K562 (cell line): ENCODE results near the gene NQO2. TPM values are rescaled to one million over a fixed set of nuclear protein-coding genes. Genes with fewer than 3 reads are reported as not detected.
A peak's percentile ranks its signal among the peaks of the same experiment; 100 is the strongest.

ENCODE experiments used
- ATAC-seq: fragments of 200-7000 bp; cut with Tn5 transposase; 3 replicates; pipeline ENCODE4 v1.9.1; 2020; ENCODE audit warnings: moderate library complexity
- BruUV-seq: library from RNA; stranded (reverse); fragments of 400-500 nt; replicated peaks from 2 replicates; lab custom pipeline; 2021; lab: Mats Ljungman, UMichigan
- CTCF ChIA-PET: fragments of 300-600 bp; formaldehyde crosslinking; extraction: SDS; loops from one replicate; lab custom pipeline; 2021; ENCODE audit warnings: low intra/inter-chr PET ratio; lab: Yijun Ruan, JAX
- POLR2A ChIA-PET: fragments of 300-600, 350-650 bp; sonication (Branson Sonifier 250); formaldehyde crosslinking; extraction: SDS; loops from one replicate; lab custom pipeline; 2021; ENCODE audit warnings: antibody characterized with exemption, inconsistent platforms; lab: Yijun Ruan, JAX
- DNase-seq, 4 experiments: peaks; one replicate each; pipeline versions ENCODE4 v3.0.0 to v3.0.0-alpha.2; 2011 to 2018; ENCODE audit warnings: low spot score in 3 of 4, mixed read lengths in 3 of 4; ENCODE audit errors: extremely low read depth in 1 of 4
- FAIRE-seq: peaks from 2 replicates; lab custom pipeline; 2011; peaks lifted over from hg19 to GRCh38; lab: Jason Lieb, UNC
- H2AFZ ChIP-seq: 2 replicates; pipeline ENCODE4 v1.6.0; 2011; ENCODE audit warnings: low read depth, low read length, control low read depth, inconsistent platforms
- H3K27ac ChIP-seq: fragments of 200-600 bp; 3 replicates; pipeline ENCODE4 v1.8.0; 2011; ENCODE audit warnings: low read depth, mild to moderate bottlenecking, control low read depth, inconsistent platforms, low read length, moderate library complexity, mixed read lengths; ENCODE audit errors: extremely low read depth
- H3K27me3 ChIP-seq, 2 experiments: fragments of 300-600 bp in 1 of 2; 2 replicates in 1 of 2; 3 replicates in 1 of 2; pipeline versions ENCODE4 v1.6.0 to v1.8.0; 2011; ENCODE audit warnings: inconsistent platforms in 2 of 2, low read length in 2 of 2, mild to moderate bottlenecking in 1 of 2, mixed read lengths in 1 of 2, moderate library complexity in 1 of 2; ENCODE audit not compliant: control insufficient read depth in 2 of 2, insufficient read depth in 2 of 2
- H3K36me3 ChIP-seq: fragments of 300-600 bp; 3 replicates; pipeline ENCODE4 v1.8.0; 2011; ENCODE audit warnings: mild to moderate bottlenecking, low read length, inconsistent platforms; ENCODE audit not compliant: control insufficient read depth, insufficient read depth
- H3K4me1 ChIP-seq, 2 experiments: fragments of 200-600 bp in 1 of 2; replicated peaks in 1 of 2; 2 replicates in 1 of 2; 3 replicates in 1 of 2; pipeline versions ENCODE4 v1.5.1 to v1.8.0; 2011; ENCODE audit warnings: inconsistent platforms in 2 of 2, low read length in 2 of 2, mild to moderate bottlenecking in 1 of 2, mixed read lengths in 1 of 2, moderate library complexity in 1 of 2; ENCODE audit not compliant: control insufficient read depth in 2 of 2, insufficient read depth in 2 of 2
- H3K4me2 ChIP-seq: 2 replicates; pipeline ENCODE4 v1.6.1; 2011; ENCODE audit warnings: low read length, control low read depth, inconsistent platforms, mixed read lengths; ENCODE audit not compliant: insufficient read depth
- H3K4me3 ChIP-seq: fragments of 200-600 bp; sonication (generic), shearing (Covaris generic); 2 replicates; pipeline ENCODE4 v1.5.1; 2016; ENCODE audit warnings: control low read depth, inconsistent platforms
- H3K79me2 ChIP-seq: fragments of 200-600 bp; 3 replicates; pipeline ENCODE4 v1.8.0; 2011; ENCODE audit warnings: low read length, inconsistent platforms; ENCODE audit not compliant: control insufficient read depth, insufficient read depth
- H3K9ac ChIP-seq, 2 experiments: 2 replicates each; pipeline versions ENCODE4 v1.6.0 to v1.6.1; 2011; ENCODE audit warnings: low read depth in 2 of 2, low read length in 2 of 2, control low read depth in 1 of 2, inconsistent platforms in 1 of 2, mild to moderate bottlenecking in 1 of 2, mixed read lengths in 1 of 2; ENCODE audit not compliant: insufficient read depth in 1 of 2
- H3K9me1 ChIP-seq: one replicate; pipeline ENCODE4 v1.6.0; 2011; ENCODE audit warnings: inconsistent platforms, mild to moderate bottlenecking, low read length, moderate library complexity; ENCODE audit not compliant: control insufficient read depth, insufficient read depth
- H3K9me3 ChIP-seq: replicated peaks from 2 replicates; pipeline ENCODE4 v1.5.1; 2011; ENCODE audit warnings: low read depth, low read length, inconsistent platforms; ENCODE audit not compliant: control insufficient read depth, insufficient read depth
- H4K20me1 ChIP-seq: replicated peaks from 2 replicates; pipeline ENCODE4 v1.6.1; 2011; ENCODE audit warnings: low read length, inconsistent platforms, mixed read lengths; ENCODE audit not compliant: control insufficient read depth, insufficient read depth
- ARID1B ChIP-seq: fragments of 450-650 bp; IDR thresholded peaks from 2 replicates; pipeline ENCODE4 v1.6.1; 2016; ENCODE audit warnings: antibody characterized with exemption, mild to moderate bottlenecking, inconsistent platforms
- CBFA2T2 ChIP-seq: fragments of 450-650 bp; conservative IDR thresholded peaks from 2 replicates; pipeline ENCODE4 v1.6.1; 2017; ENCODE audit warnings: mild to moderate bottlenecking
- CBFA2T3 ChIP-seq: fragments of 450-650 bp; IDR thresholded peaks from 2 replicates; pipeline ENCODE4 v1.6.1; 2017
- CTBP1 ChIP-seq: fragments of 450-650 bp; IDR thresholded peaks from 2 replicates; pipeline ENCODE4 v1.6.1; 2016; ENCODE audit warnings: borderline replicate concordance
- FOXM1 ChIP-seq, 2 experiments: fragments of 450-650 bp in 1 of 2; sonication (generic) in 1 of 2; formaldehyde crosslinking in 1 of 2; IDR thresholded peaks; 2 replicates each; pipeline versions ENCODE4 v1.6.1 to v1.9.0; 2017 to 2022; ENCODE audit warnings: low read depth in 2 of 2, mild to moderate bottlenecking in 2 of 2, missing genetic modification reagents in 1 of 2, moderate library complexity in 1 of 2
- GATAD2B ChIP-seq: fragments of 450-650 bp; IDR thresholded peaks from 2 replicates; pipeline ENCODE4 v1.6.1; 2017; ENCODE audit warnings: mild to moderate bottlenecking, borderline replicate concordance
- ID3 ChIP-seq, 2 experiments: fragments of 250-450 bp in 1 of 2; fragments of 450-650 bp in 1 of 2; sonication (Bioruptor Pico) in 1 of 2; IDR thresholded peaks; 2 replicates each; pipeline versions ENCODE4 v1.6.1 to v1.8.0; 2016 to 2021; ENCODE audit warnings: mild to moderate bottlenecking in 2 of 2, moderate library complexity in 2 of 2, missing compliant biosample characterization in 1 of 2, missing genetic modification characterization in 1 of 2
- KDM1A ChIP-seq, 2 experiments: fragments of 450-650 bp; IDR thresholded peaks; 2 replicates each; pipeline ENCODE4 v1.6.1; 2016; ENCODE audit warnings: mild to moderate bottlenecking in 2 of 2
- MAFG ChIP-seq: fragments of 450-650 bp; conservative IDR thresholded peaks from 2 replicates; pipeline ENCODE4 v1.6.1; 2016; ENCODE audit warnings: missing genetic modification characterization, missing compliant biosample characterization
- PCBP2 ChIP-seq: fragments of 200-400 bp; formaldehyde crosslinking; IDR thresholded peaks from 2 replicates; pipeline ENCODE4 v1.6.1; 2018; ENCODE audit warnings: low read length, low read depth, mild to moderate bottlenecking, moderate library complexity; ENCODE audit not compliant: poor library complexity, severe bottlenecking
- RCOR1 ChIP-seq, 2 experiments: IDR thresholded peaks; 2 replicates each; pipeline ENCODE4 v1.6.1; 2012; ENCODE audit warnings: low read depth in 2 of 2, low read length in 2 of 2, borderline replicate concordance in 1 of 2, improper control_type of control experiment in 1 of 2
- TAL1 ChIP-seq: fragments of 450-650 bp; IDR thresholded peaks from 2 replicates; pipeline ENCODE4 v1.6.1; 2016; ENCODE audit warnings: mild to moderate bottlenecking
- THAP7 ChIP-seq: fragments of 250-450 bp; sonication (Bioruptor Pico); IDR thresholded peaks from 2 replicates; pipeline ENCODE4 v1.5.0; 2021
- ZNF282 ChIP-seq: sonication (generic); formaldehyde crosslinking; IDR thresholded peaks from 2 replicates; pipeline ENCODE4 v1.8.1; 2023; ENCODE audit warnings: missing genetic modification reagents
- WGBS: fragments of 100-300 bp; shearing (Covaris generic); methylation state at CpG from one replicate; pipeline ENCODE4 v1.1.6; 2016; ENCODE audit warnings: low coverage, mixed read lengths; ENCODE audit not compliant: insufficient coverage; ENCODE audit errors: missing lambda C conversion rate; 5-methylcytosine and 5-hydroxymethylcytosine counted together
- in situ Hi-C: fragments of 300-500 bp; cut with MboI; formaldehyde crosslinking; loops from 4 replicates; pipeline ENCODE4 v1.15.0; 2018; ENCODE audit warnings: inconsistent platforms, mixed read lengths
- intact Hi-C: fragments of 100-400 bp; cut with micrococcal nuclease; formaldehyde crosslinking; loops from 2 replicates; pipeline ENCODE4 v1.14.2; 2022
- polyA plus RNA-seq, 8 experiments: library from polyadenylated mRNA; depleted of rRNA in 4 of 8; stranded (reverse) in 5 of 8; unstranded in 3 of 8; fragments of >200 nt; fragmentation: Nextera tagmentation in 2 of 8; fragmentation: Illumina TruSeq in 1 of 8; extraction: Ambion mirVana in 2 of 8; extraction: Trizol in 1 of 8; gene quantifications; 2 replicates each; pipeline versions ENCODE4 v1.2.1 to v1.2.3, GENCODE V29; 2011 to 2014; ENCODE audit warnings: inconsistent platforms in 1 of 8, missing spikeins in 1 of 8
- total RNA-seq, 7 experiments: library from RNA; depleted of rRNA in 6 of 7; stranded (reverse); fragments of >200 nt in 6 of 7; fragmentation: Illumina TruSeq in 2 of 7; extraction: Trizol in 2 of 7; gene quantifications; 2 replicates each; pipeline versions ENCODE4 v1.2.1 to v1.2.3, GENCODE V29; 2011 to 2021; ENCODE audit warnings: low replicate concordance in 1 of 7

NQO2 gene
- total and polyA plus RNA-seq, 9 of the 15 experiments (the other 6 are each of a cell fraction or from before 2014, with no cell fraction given) = 54.6 to 214 (median 116) TPM

- no peaks in the 10 kb centered on the region for H3K9me1 ChIP-seq
- H4K20me1 ChIP-seq = no peaks in the 10 kb centered on the region
- H3K36me3 ChIP-seq = no peaks in the 10 kb centered on the region
- POLR2A ChIA-PET = interaction anchor here (0.6 to 2.7 kb wide), 2 partner anchors 11 to 212 kb away, joined by 3 to 22 read pairs; partner anchors contain the start of gene WRNIP1
- DNase-seq (no peak), ATAC-seq (no peak), FAIRE-seq (no peak)
- H3K9me3 ChIP-seq = no peaks in the 10 kb centered on the region
- no peak overlapping the region for H3K4me3 ChIP-seq
- WGBS = 16% methylated on average over 5 of the region's 5 CpGs
- no peaks in the 10 kb centered on the region for H3K27me3 ChIP-seq
- in situ Hi-C loops (no loop called here), intact Hi-C loops (no loop called here)
- peaks cover 11 to 65% of the 10 kb centered on the region in 2 experiments for H3K4me1 ChIP-seq
- no peak overlapping the region for H3K4me2 ChIP-seq
- H3K27ac ChIP-seq = no peak overlapping the region
- CTCF ChIA-PET = no interaction called here
- TF ChIP-seq FOXM1 (IDR thresholded peaks at IDR 0.05; ENCODE audit: low read depth) = peak; percentile 49; the same call in 1 of the 2 replicates
- TF ChIP-seq FOXM1 (CRISPR knock-in tag; IDR thresholded peaks at IDR 0.05; ENCODE audit: low read depth) = no peak
- no peak for TF ChIP-seq THAP7
- peak; percentile 35 for TF ChIP-seq ARID1B
- no peak for TF ChIP-seq ID3 (CRISPR knock-in tag; IDR thresholded peaks at IDR 0.05)
- TF ChIP-seq ID3 (tag; IDR thresholded peaks at IDR 0.05) = no peak
- 0 out of 4 replicates have a peak, but pooled peaks of 1 of the 2 experiments have one; percentile 19 for TF ChIP-seq RCOR1 (IDR thresholded peaks at IDR 0.05; ENCODE audit: borderline replicate concordance in 1 of 2, low read depth in 2 of 2, low read length in 2 of 2)
- TF ChIP-seq ZNF282 (CRISPR knock-in tag) = no peak
- 0 out of 4 replicates have a peak, but pooled peaks of 1 of the 2 experiments have one; percentile 34 for TF ChIP-seq KDM1A (IDR thresholded peaks at IDR 0.05)
- TF ChIP-seq CBFA2T2 = peak; percentile 43; the same call in 1 of the 2 replicates
- no peak for TF ChIP-seq MAFG (tag)
- peak; percentile 70 for TF ChIP-seq CBFA2T3
- TF ChIP-seq TAL1 = peak; percentile 38; the same call in 1 of the 2 replicates
- peak; percentile 12; the same call in 1 of the 2 replicates for TF ChIP-seq CTBP1
- TF ChIP-seq PCBP2 = no peak
- TF ChIP-seq GATAD2B = 0 out of 2 replicates have a peak, but pooled peaks have one; percentile 20
- H3K79me2 ChIP-seq = no peaks in the 10 kb centered on the region
- no peak overlapping the region for H3K9ac ChIP-seq
- peak overlapping the region; percentile 79; the same call in 1 of the 2 replicates for H2AFZ ChIP-seq
- BruUV-seq = no TSS peak
Measured at GRCh38 chr6:2977290-2977689, 22.4 kb upstream of the NQO2 start.
